HCT116 (cell line): ENCODE results near the gene TMEM129. TPM values are rescaled to one million over a fixed set of nuclear protein-coding genes. Genes with fewer than 3 reads are reported as not detected.

Experiments
- ATAC-seq: fragments of 200-7000 bp; cut with Tn5 transposase; 2 replicates; pipeline ENCODE4 v1.9.1; 2020; ENCODE audit warnings: mild to moderate bottlenecking, moderate library complexity
- BruUV-seq: library from RNA; stranded (reverse); fragments of 400-500 nt; replicated peaks from 2 replicates; lab custom pipeline; 2021; lab: Mats Ljungman, UMichigan
- CTCF ChIA-PET: fragments of 300-600 bp; sonication (Branson Sonifier 250); formaldehyde crosslinking; loops from one replicate; lab custom pipeline; 2021; ENCODE audit warnings: antibody characterized with exemption; lab: Charles Lee
- POLR2A ChIA-PET: fragments of 300-600, 350-600 bp; sonication (Branson Sonifier 250); formaldehyde crosslinking; loops from one replicate; lab custom pipeline; 2021; ENCODE audit warnings: antibody characterized with exemption; lab: Charles Lee
- RAD21 ChIA-PET, 2 experiments: fragments of 300-600 bp; sonication (Branson Sonifier 250); formaldehyde crosslinking; loops; one replicate each; lab custom pipeline; 2023; ENCODE audit warnings: low total read pairs in 2 of 2; ENCODE audit not compliant: uncharacterized antibody in 2 of 2, unreplicated experiment in 2 of 2, low non-redundant PET in 1 of 2; lab: Charles Lee
- DNase-seq: peaks from one replicate; pipeline ENCODE4 v3.0.0-alpha.2; 2010; ENCODE audit warnings: low read depth, low spot score
- H2AFZ ChIP-seq: fragments of 200-600 bp; shearing (Covaris generic), sonication (generic); 2 replicates; pipeline ENCODE4 v1.6.1; 2017; ENCODE audit warnings: low read depth, mixed run types, mixed read lengths, antibody characterized with exemption, low read length; ENCODE audit not compliant: poor library complexity, severe bottlenecking
- H3K27ac ChIP-seq: 2 replicates; pipeline ENCODE4 v1.5.1; 2012; ENCODE audit warnings: low read depth, low read length
- H3K27me3 ChIP-seq: fragments of 200-600 bp; sonication (generic); 2 replicates; pipeline ENCODE4 v1.6.1; 2016; ENCODE audit warnings: mixed run types, low read length, mixed read lengths; ENCODE audit not compliant: insufficient read depth
- H3K36me3 ChIP-seq, 2 experiments: fragments of 200-500 bp in 1 of 2; fragments of 200-600 bp in 1 of 2; sonication (Bioruptor generic) in 1 of 2; sonication (generic) in 1 of 2; 2 replicates each; pipeline versions ENCODE4 v1.5.1 to v1.6.1; 2014 to 2016; ENCODE audit warnings: low read length in 2 of 2, inconsistent platforms in 1 of 2, mixed read lengths in 1 of 2, mixed run types in 1 of 2; ENCODE audit not compliant: insufficient read depth in 2 of 2, control insufficient read depth in 1 of 2
- H3K4me1 ChIP-seq, 2 experiments: fragments of 200-600 bp in 1 of 2; sonication (generic) in 1 of 2; 2 replicates each; pipeline versions ENCODE4 v1.5.1 to v1.6.1; 2012 to 2017; ENCODE audit warnings: low read length in 2 of 2, inconsistent platforms in 1 of 2, mild to moderate bottlenecking in 1 of 2, mixed read lengths in 1 of 2, mixed run types in 1 of 2, moderate library complexity in 1 of 2; ENCODE audit not compliant: insufficient read depth in 2 of 2, control insufficient read depth in 1 of 2
- H3K4me2 ChIP-seq: fragments of 200-600 bp; sonication (generic); 2 replicates; pipeline ENCODE4 v1.6.1; 2017; ENCODE audit warnings: mixed run types, low read length, mixed read lengths
- H3K4me3 ChIP-seq, 2 experiments: fragments of 200-600 bp in 1 of 2; sonication (generic) in 1 of 2; replicated peaks in 1 of 2; 2 replicates each; pipeline ENCODE4 v1.5.1; 2011 to 2016; ENCODE audit warnings: low read length in 2 of 2, control low read depth in 1 of 2, low read depth in 1 of 2, mild to moderate bottlenecking in 1 of 2, mixed read lengths in 1 of 2, mixed run types in 1 of 2
- H3K79me2 ChIP-seq: fragments of 200-600 bp; sonication (generic); 2 replicates; pipeline ENCODE4 v1.6.1; 2017; ENCODE audit warnings: mild to moderate bottlenecking, mixed run types, low read length, moderate library complexity, mixed read lengths; ENCODE audit not compliant: insufficient read depth
- H3K9ac ChIP-seq: fragments of 200-600 bp; sonication (generic); 2 replicates; pipeline ENCODE4 v1.6.1; 2016; ENCODE audit warnings: low read length, mixed read lengths
- H3K9me2 ChIP-seq: fragments of 200-600 bp; sonication (generic), shearing (Covaris generic); 2 replicates; pipeline ENCODE4 v1.6.1; 2017; ENCODE audit warnings: mixed run types, mild to moderate bottlenecking, moderate library complexity; ENCODE audit not compliant: insufficient read depth
- H3K9me3 ChIP-seq, 2 experiments: fragments of 200-500 bp in 1 of 2; fragments of 200-600 bp in 1 of 2; sonication (Bioruptor generic) in 1 of 2; sonication (generic) in 1 of 2; 2 replicates each; pipeline ENCODE4 v1.6.1; 2014 to 2017; ENCODE audit warnings: low read length in 2 of 2, mixed read lengths in 2 of 2, inconsistent platforms in 1 of 2, low read depth in 1 of 2, mild to moderate bottlenecking in 1 of 2, mixed run types in 1 of 2, moderate library complexity in 1 of 2; ENCODE audit not compliant: control insufficient read depth in 1 of 2, insufficient read depth in 1 of 2
- H4K20me1 ChIP-seq: fragments of 200-600 bp; sonication (generic), shearing (Covaris generic); 2 replicates; pipeline ENCODE4 v1.6.1; 2017; ENCODE audit warnings: mixed run types, mild to moderate bottlenecking, moderate library complexity; ENCODE audit not compliant: insufficient read depth
- CBX3 ChIP-seq: IDR thresholded peaks from 2 replicates; pipeline ENCODE4 v1.6.1; 2012; ENCODE audit warnings: low read depth
- FOSL1 ChIP-seq: IDR thresholded peaks from 2 replicates; pipeline ENCODE4 v1.6.1; 2012; ENCODE audit warnings: low read depth
- JUND ChIP-seq: IDR thresholded peaks from 2 replicates; pipeline ENCODE4 v1.6.1; 2012
- POLR2AphosphoS5 ChIP-seq: IDR thresholded peaks from 2 replicates; pipeline ENCODE4 v1.6.1; 2011; ENCODE audit warnings: mild to moderate bottlenecking, low read depth, low read length, moderate library complexity
- RAD21 ChIP-seq: IDR thresholded peaks from 2 replicates; pipeline ENCODE4 v1.6.1; 2012; ENCODE audit warnings: low read depth, mild to moderate bottlenecking
- SIN3A ChIP-seq: IDR thresholded peaks from 2 replicates; pipeline ENCODE4 v1.6.1; 2012; ENCODE audit warnings: low read depth
- SRF ChIP-seq: IDR thresholded peaks from 2 replicates; pipeline ENCODE4 v1.6.1; 2012; ENCODE audit warnings: low read depth
- ZFX ChIP-seq: fragments of 450-650 bp; IDR thresholded peaks from 2 replicates; pipeline ENCODE4 v1.6.1; 2017
- intact Hi-C: fragments of 100-400 bp; cut with micrococcal nuclease; formaldehyde crosslinking; loops from 2 replicates; pipeline ENCODE4 v1.10.0; 2022
- total RNA-seq: library from RNA; stranded (reverse); gene quantifications from one replicate; pipeline ENCODE4 v1.2.1, GENCODE V29; 2021; ENCODE audit not compliant: unreplicated experiment
- TF ChIP-seq, protein P1 (sequence below): IDR thresholded peaks from 2 replicates; pipeline ENCODE4 v1.6.1; 2011; ENCODE audit warnings: mild to moderate bottlenecking, low read length, moderate library complexity; ENCODE audit not compliant: insufficient replicate concordance; ENCODE audit errors: extremely low read depth
- TF ChIP-seq, protein P2 (sequence below): IDR thresholded peaks from 2 replicates; pipeline ENCODE4 v1.6.1; 2012
- TF ChIP-seq, protein P3 (sequence below): IDR thresholded peaks from 2 replicates; pipeline ENCODE4 v1.6.1; 2012

Gene TMEM129
- total RNA-seq, 1 experiment from 2014 or later: 29.4 TPM

DNA sequence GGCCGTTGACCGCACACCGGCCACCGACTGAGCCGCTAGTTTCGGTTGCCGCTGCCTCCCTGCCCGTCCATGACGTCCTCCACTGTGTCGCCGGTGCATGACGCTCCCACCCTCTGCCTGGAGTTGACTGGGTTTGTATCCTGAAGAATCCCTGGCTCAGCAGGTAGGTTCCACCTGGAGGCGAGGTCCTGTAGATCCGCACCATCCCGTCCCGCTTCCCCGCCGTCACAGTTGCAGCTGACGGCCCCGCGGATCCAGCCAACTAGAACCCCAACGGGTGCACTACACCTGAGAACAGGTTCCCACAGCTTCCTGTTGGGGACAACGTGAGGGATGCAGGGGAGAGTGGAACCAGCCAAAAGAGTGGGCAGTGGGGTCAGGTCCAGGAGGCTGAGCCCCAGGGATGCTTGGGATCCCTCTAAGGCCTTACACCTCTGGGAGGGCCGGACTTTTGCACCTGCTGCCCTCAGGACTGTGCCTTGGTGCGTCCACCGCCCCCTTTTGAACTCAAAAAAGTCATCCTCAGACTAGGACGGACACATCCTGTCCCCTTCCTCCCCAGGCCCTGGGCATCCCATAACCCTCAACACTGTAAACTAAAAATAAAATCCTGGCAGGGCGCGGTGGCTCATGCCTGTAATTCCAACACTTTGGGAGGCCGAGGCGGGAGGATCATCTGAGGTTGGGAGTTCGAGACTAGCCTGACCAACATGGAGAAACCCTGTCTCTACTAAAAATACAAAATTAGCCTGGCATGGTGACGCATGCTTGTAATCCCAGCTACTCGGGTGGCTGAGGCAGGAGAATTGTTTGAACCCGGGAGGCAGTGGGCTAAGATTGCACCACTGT, 7.9 kb downstream of the TMEM129 start:
- TF ChIP-seq ZFX: no peak; the same call in 1 of the 2 replicates
- no peak for TF ChIP-seq POLR2AphosphoS5
- TF ChIP-seq, protein P1, sequence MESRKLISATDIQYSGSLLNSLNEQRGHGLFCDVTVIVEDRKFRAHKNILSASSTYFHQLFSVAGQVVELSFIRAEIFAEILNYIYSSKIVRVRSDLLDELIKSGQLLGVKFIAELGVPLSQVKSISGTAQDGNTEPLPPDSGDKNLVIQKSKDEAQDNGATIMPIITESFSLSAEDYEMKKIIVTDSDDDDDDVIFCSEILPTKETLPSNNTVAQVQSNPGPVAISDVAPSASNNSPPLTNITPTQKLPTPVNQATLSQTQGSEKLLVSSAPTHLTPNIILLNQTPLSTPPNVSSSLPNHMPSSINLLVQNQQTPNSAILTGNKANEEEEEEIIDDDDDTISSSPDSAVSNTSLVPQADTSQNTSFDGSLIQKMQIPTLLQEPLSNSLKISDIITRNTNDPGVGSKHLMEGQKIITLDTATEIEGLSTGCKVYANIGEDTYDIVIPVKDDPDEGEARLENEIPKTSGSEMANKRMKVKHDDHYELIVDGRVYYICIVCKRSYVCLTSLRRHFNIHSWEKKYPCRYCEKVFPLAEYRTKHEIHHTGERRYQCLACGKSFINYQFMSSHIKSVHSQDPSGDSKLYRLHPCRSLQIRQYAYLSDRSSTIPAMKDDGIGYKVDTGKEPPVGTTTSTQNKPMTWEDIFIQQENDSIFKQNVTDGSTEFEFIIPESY: no peak
- TF ChIP-seq SIN3A: no peak
- no peak for TF ChIP-seq JUND
- TF ChIP-seq, protein P2, sequence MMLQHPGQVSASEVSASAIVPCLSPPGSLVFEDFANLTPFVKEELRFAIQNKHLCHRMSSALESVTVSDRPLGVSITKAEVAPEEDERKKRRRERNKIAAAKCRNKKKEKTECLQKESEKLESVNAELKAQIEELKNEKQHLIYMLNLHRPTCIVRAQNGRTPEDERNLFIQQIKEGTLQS: no peak
- TF ChIP-seq RAD21: no peak
- TF ChIP-seq SRF: no peak
- TF ChIP-seq, protein P3, sequence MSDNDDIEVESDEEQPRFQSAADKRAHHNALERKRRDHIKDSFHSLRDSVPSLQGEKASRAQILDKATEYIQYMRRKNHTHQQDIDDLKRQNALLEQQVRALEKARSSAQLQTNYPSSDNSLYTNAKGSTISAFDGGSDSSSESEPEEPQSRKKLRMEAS: no peak
- TF ChIP-seq FOSL1: no peak
- no peak for TF ChIP-seq CBX3
- peak overlapping the region; percentile 71 to 98 for H3K4me3 ChIP-seq
- DNase-seq: no peak
- H3K9me2 ChIP-seq: no peaks in the 10 kb centered on the region
- peaks cover 18% of the 10 kb centered on the region; the same call in 1 of the 2 replicates for H4K20me1 ChIP-seq
- BruUV-seq: TSS peak; percentile 75
- POLR2A ChIA-PET: interaction anchor here (0.9 to 1.7 kb wide), 3 partner anchors 8 to 20 kb away, joined by 3 to 19 read pairs (median 5); partner anchors contain the start of genes TACC3 and TMEM129
- ATAC-seq: peak; percentile 30
- no peaks in the 10 kb centered on the region for H3K27me3 ChIP-seq
- peak overlapping the region; percentile 95 for H3K9ac ChIP-seq
- peaks cover under 1 to 18% of the 10 kb centered on the region in 2 experiments; a peak in 2 of 4 replicates for H3K36me3 ChIP-seq
- RAD21 ChIA-PET: no interaction called here
- no peaks in the 10 kb centered on the region for H3K9me3 ChIP-seq
- CTCF ChIA-PET: interaction anchor here (1.0 to 1.6 kb wide), 4 partner anchors 13 to 198 kb away, joined by 3 to 4 read pairs (median 3); no protein-coding TSS in a partner anchor
- H3K4me2 ChIP-seq: peak overlapping the region; percentile 92
- intact Hi-C loops: no loop called here
- H3K27ac ChIP-seq: peak overlapping the region; percentile 100
- H2AFZ ChIP-seq: no peak overlapping the region
- peaks cover 11 to 39% of the 10 kb centered on the region in 2 experiments; a peak in 3 of 4 replicates for H3K4me1 ChIP-seq
- peaks cover 84% of the 10 kb centered on the region for H3K79me2 ChIP-seq
